Measurements from ENCODE around the gene DHRS9.
"Not testable (repeated sequence)": the region's sequence is repeated elsewhere in the genome, so short reads cannot be mapped to it uniquely, and the experiment has no call there.

DHRS9 gene

DNA sequence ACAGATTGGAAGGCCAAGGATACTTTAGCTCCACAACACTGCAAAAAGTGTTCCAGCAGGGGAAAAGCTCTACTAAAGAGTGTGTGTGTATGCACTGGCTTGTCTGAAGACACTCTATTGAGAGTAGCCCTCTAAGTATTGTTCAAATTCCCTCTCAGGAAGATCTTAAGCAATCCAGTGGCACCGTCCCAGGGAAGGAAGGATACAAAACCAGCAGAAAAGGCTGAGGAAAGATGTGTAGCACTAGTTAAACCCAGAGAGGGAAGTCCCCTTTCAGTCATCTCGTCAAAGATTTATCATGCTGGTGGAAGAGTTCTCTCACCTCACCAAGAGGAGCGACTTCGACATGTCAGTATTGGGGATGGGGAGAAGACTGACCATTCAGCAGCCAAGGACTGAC lies 50.5 kb downstream of the DHRS9 start:
- Histone ChIP-seq H2AFZ (ENCODE audit: insufficient read depth, low read length, poor library complexity) (no peak overlapping the region), H3K4me2 (ENCODE audit: low read length) (no peak overlapping the region), H2AK5ac (ENCODE audit: low read length) (no peak overlapping the region), H3K14ac (ENCODE audit: low read length) (no peak overlapping the region), H4K91ac (ENCODE audit: low read depth, low read length) (no peak overlapping the region), H2BK5ac (ENCODE audit: low read depth, low read length, poor library complexity) (no peak overlapping the region), H3K9ac (ENCODE audit: low read length) (no peak overlapping the region), H3K27ac (ENCODE audit: low read depth, low read length) (no peak overlapping the region), H2BK12ac (ENCODE audit: low read length) (no peak overlapping the region), H3K9me3 (ENCODE audit: insufficient read depth, low read depth, low read length) (peaks cover 2% of the 10 kb centered on the region), H3K23ac (ENCODE audit: low read length) (no peak overlapping the region), H3K27me3 (ENCODE audit: insufficient read depth, low read length) (no peaks in the 10 kb centered on the region), H3K36me3 (ENCODE audit: control insufficient read depth in 1 of 2, insufficient read depth in 2 of 2, low read length in 2 of 2) (no peaks in the 10 kb centered on the region), H4K12ac (ENCODE audit: low read depth, low read length) (no peak overlapping the region), H4K8ac (ENCODE audit: low read depth, low read length) (no peak overlapping the region), H2BK120ac (ENCODE audit: insufficient read depth, low read length, poor library complexity) (no peak overlapping the region), H3K4ac (ENCODE audit: low read depth, low read length) (no peak overlapping the region), H3K79me2 (ENCODE audit: control insufficient read depth, insufficient read depth, low read length, poor library complexity) (no peaks in the 10 kb centered on the region), H3K4me3 (ENCODE audit: low read depth, low read length) (no peak overlapping the region), H3K4me1 (ENCODE audit: control insufficient read depth in 1 of 2, insufficient read depth in 2 of 2, low read length in 2 of 2) (no peaks in the 10 kb centered on the region), H3K79me1 (ENCODE audit: low read length) (no peaks in the 10 kb centered on the region), H3K18ac (ENCODE audit: low read length) (no peak overlapping the region)
- no CpG with 5 or more reads among the region's 4 CpGs for WGBS (ENCODE audit: extremely low coverage, insufficient coverage, insufficient read length)
- DNase-seq, result no peak

DNA sequence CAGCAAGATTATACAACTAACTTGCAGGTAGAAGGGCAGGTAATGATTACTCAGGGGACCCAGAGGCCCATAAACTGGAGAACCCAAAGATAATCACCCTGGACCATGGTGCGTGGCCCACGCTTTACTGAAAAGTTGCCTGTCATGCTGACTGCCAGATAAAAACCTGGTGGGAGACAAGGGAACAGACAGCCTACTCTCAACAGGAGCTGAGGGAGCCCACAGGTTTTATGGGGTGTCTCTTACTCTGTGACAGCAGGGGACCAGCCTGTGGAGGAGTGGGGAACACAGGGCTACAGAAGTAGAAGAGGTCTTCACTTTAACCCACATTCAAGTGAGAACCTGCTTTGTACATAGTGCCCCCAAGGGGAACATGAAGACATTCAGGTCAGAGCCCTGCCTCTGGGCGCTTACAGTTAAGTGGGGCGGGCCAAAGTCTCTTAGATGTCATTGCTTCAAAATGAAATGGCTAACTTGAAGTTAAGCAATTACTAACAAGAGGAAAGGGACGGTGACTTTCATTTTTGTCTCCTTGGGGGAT lies 60.4 kb downstream of the DHRS9 start:
- Histone ChIP-seq H3K4ac (ENCODE audit: low read depth, low read length) (no peak overlapping the region), H4K91ac (ENCODE audit: low read depth, low read length) (no peak overlapping the region), H3K27me3 (ENCODE audit: insufficient read depth, low read length) (no peaks in the 10 kb centered on the region), H4K8ac (ENCODE audit: low read depth, low read length) (no peak overlapping the region), H2BK12ac (ENCODE audit: low read length) (no peak overlapping the region), H3K9me3 (ENCODE audit: insufficient read depth, low read depth, low read length) (no peaks in the 10 kb centered on the region), H2BK5ac (ENCODE audit: low read depth, low read length, poor library complexity) (no peak overlapping the region), H3K4me3 (ENCODE audit: low read depth, low read length) (no peak overlapping the region), H3K14ac (ENCODE audit: low read length) (no peak overlapping the region), H3K4me2 (ENCODE audit: low read length) (no peak overlapping the region), H4K12ac (ENCODE audit: low read depth, low read length) (no peak overlapping the region), H2AK5ac (ENCODE audit: low read length) (no peak overlapping the region), H3K23ac (ENCODE audit: low read length) (peak overlapping the region; percentile 15), H2AFZ (ENCODE audit: insufficient read depth, low read length, poor library complexity) (no peak overlapping the region), H3K18ac (ENCODE audit: low read length) (no peak overlapping the region), H3K36me3 (ENCODE audit: control insufficient read depth in 1 of 2, insufficient read depth in 2 of 2, low read length in 2 of 2) (no peaks in the 10 kb centered on the region), H3K79me1 (ENCODE audit: low read length) (no peaks in the 10 kb centered on the region), H2BK120ac (ENCODE audit: insufficient read depth, low read length, poor library complexity) (no peak overlapping the region), H3K27ac (ENCODE audit: low read depth, low read length) (no peak overlapping the region), H3K9ac (ENCODE audit: low read length) (no peak overlapping the region), H3K79me2 (ENCODE audit: control insufficient read depth, insufficient read depth, low read length, poor library complexity) (no peaks in the 10 kb centered on the region), H3K4me1 (ENCODE audit: control insufficient read depth in 1 of 2, insufficient read depth in 2 of 2, low read length in 2 of 2) (peaks cover 0 to 4% of the 10 kb centered on the region in 2 experiments)
- DNase-seq, result no peak
- no CpG with 5 or more reads among the region's 5 CpGs for WGBS (ENCODE audit: extremely low coverage, insufficient coverage, insufficient read length)

- no peak overlapping the region for H3K27ac ChIP-seq (ENCODE audit: low read depth, low read length)
- no peaks in the 10 kb centered on the region for H3K79me2 ChIP-seq (ENCODE audit: control insufficient read depth, insufficient read depth, low read length, poor library complexity)
- no peak overlapping the region for H2BK120ac ChIP-seq (ENCODE audit: insufficient read depth, low read length, poor library complexity)
- no peak overlapping the region for H3K14ac ChIP-seq (ENCODE audit: low read length)
- H3K23ac ChIP-seq (ENCODE audit: low read length), result no peak overlapping the region
- no peak overlapping the region for H4K91ac ChIP-seq (ENCODE audit: low read depth, low read length)
- no peaks in the 10 kb centered on the region for H3K27me3 ChIP-seq (ENCODE audit: insufficient read depth, low read length)
- H3K4ac ChIP-seq (ENCODE audit: low read depth, low read length), result no peak overlapping the region
- H3K9me3 ChIP-seq (ENCODE audit: insufficient read depth, low read depth, low read length), result no peaks in the 10 kb centered on the region
- H3K36me3 ChIP-seq (ENCODE audit: control insufficient read depth in 1 of 2, insufficient read depth in 2 of 2, low read length in 2 of 2), result no peaks in the 10 kb centered on the region
- H2BK5ac ChIP-seq (ENCODE audit: low read depth, low read length, poor library complexity), result no peak overlapping the region
- no peak overlapping the region for H2AFZ ChIP-seq (ENCODE audit: insufficient read depth, low read length, poor library complexity)
- no peak overlapping the region for H2BK12ac ChIP-seq (ENCODE audit: low read length)
- no peak overlapping the region for H3K18ac ChIP-seq (ENCODE audit: low read length)
- no CpG with 5 or more reads among the region's 9 CpGs for WGBS (ENCODE audit: extremely low coverage, insufficient coverage, insufficient read length)
- no peak overlapping the region for H2AK5ac ChIP-seq (ENCODE audit: low read length)
- H4K8ac ChIP-seq (ENCODE audit: low read depth, low read length), result no peak overlapping the region
- H3K79me1 ChIP-seq (ENCODE audit: low read length), result no peaks in the 10 kb centered on the region
- peaks cover 0 to 4% of the 10 kb centered on the region in 2 experiments for H3K4me1 ChIP-seq (ENCODE audit: control insufficient read depth in 1 of 2, insufficient read depth in 2 of 2, low read length in 2 of 2)
- no peak overlapping the region for H3K9ac ChIP-seq (ENCODE audit: low read length)
- peak in 1 of 2 donors; percentile 74 for DNase-seq
- H4K12ac ChIP-seq (ENCODE audit: low read depth, low read length), result no peak overlapping the region
- H3K4me2 ChIP-seq (ENCODE audit: low read length), result no peak overlapping the region
- no peak overlapping the region for H3K4me3 ChIP-seq (ENCODE audit: low read depth, low read length)
Measured at GRCh38 chr2:169131587-169132512, 62.5 kb downstream of the DHRS9 start.

- not testable (repeated sequence) for H3K4me1 ChIP-seq (ENCODE audit: control insufficient read depth in 1 of 2, insufficient read depth in 2 of 2, low read length in 2 of 2)
Measured at GRCh38 chr2:169134272-169134671, 64.9 kb downstream of the DHRS9 start.

More at GRCh38 chr2:169134272-169134671, 64.9 kb downstream of the DHRS9 start:
- H4K91ac ChIP-seq (ENCODE audit: low read depth, low read length); H3K27ac ChIP-seq (ENCODE audit: low read depth, low read length); H2AK5ac ChIP-seq (ENCODE audit: low read length); H3K9ac ChIP-seq (ENCODE audit: low read length); H3K9me3 ChIP-seq (ENCODE audit: insufficient read depth, low read depth, low read length); H3K23ac ChIP-seq (ENCODE audit: low read length); H4K12ac ChIP-seq (ENCODE audit: low read depth, low read length); H3K4ac ChIP-seq (ENCODE audit: low read depth, low read length); H3K27me3 ChIP-seq (ENCODE audit: insufficient read depth, low read length); H2BK5ac ChIP-seq (ENCODE audit: low read depth, low read length, poor library complexity); H3K18ac ChIP-seq (ENCODE audit: low read length); H3K4me3 ChIP-seq (ENCODE audit: low read depth, low read length); H4K8ac ChIP-seq (ENCODE audit: low read depth, low read length); H3K79me1 ChIP-seq (ENCODE audit: low read length); DNase-seq; H2BK120ac ChIP-seq (ENCODE audit: insufficient read depth, low read length, poor library complexity); H3K4me2 ChIP-seq (ENCODE audit: low read length); H3K79me2 ChIP-seq (ENCODE audit: control insufficient read depth, insufficient read depth, low read length, poor library complexity); H2AFZ ChIP-seq (ENCODE audit: insufficient read depth, low read length, poor library complexity); H3K14ac ChIP-seq (ENCODE audit: low read length); H2BK12ac ChIP-seq (ENCODE audit: low read length); H3K36me3 ChIP-seq (ENCODE audit: control insufficient read depth in 1 of 2, insufficient read depth in 2 of 2, low read length in 2 of 2): not testable (repeated sequence)
- WGBS (ENCODE audit: extremely low coverage, insufficient coverage, insufficient read length), result no CpG with 5 or more reads among the region's 6 CpGs

Measured in trophoblast cell (in vitro differentiated cells and primary cell).